ENCODE measurements around the gene PROB1. TPM values are rescaled to one million over a fixed set of nuclear protein-coding genes. Genes with fewer than 3 reads are reported as not detected.
A peak's percentile ranks its signal among the peaks of the same experiment; 100 is the strongest.

PROB1 gene
- total and polyA plus RNA-seq, 2 of the 8 experiments (the other 6 are each of a cell fraction or from before 2014, with no cell fraction given), result 0.89 to 3.1 TPM

- H3K9ac ChIP-seq (replicated peaks in 1 of 4; ENCODE audit: extremely low read depth in 1 of 4, low read depth in 3 of 4, low read length in 3 of 4), result no peak overlapping the region
Measured at GRCh38 chr5:139391570-139392323, 3.2 kb downstream of the PROB1 start.

More at GRCh38 chr5:139391570-139392323, 3.2 kb downstream of the PROB1 start:
- POLR2A ChIA-PET (ENCODE audit: partially characterized antibody), result interaction anchor here (0.6 to 3.9 kb wide), 14 partner anchors 7 to 657 kb away, joined by 3 to 25 read pairs (median 4); partner anchors contain the start of genes DNAJC18, MATR3, PAIP2 and SPATA24
- peak in 1 of 2 experiments; percentile 70 for DNase-seq (ENCODE audit: low read depth in 1 of 2, low spot score in 2 of 2)
- WGBS, 2 experiments (ENCODE audit: extremely low coverage in 1 of 2, insufficient coverage in 1 of 2, insufficient read length in 1 of 2, insufficient replicate concordance in 2 of 2, low coverage in 1 of 2, low lambda C conversion rate in 2 of 2, missing lambda C conversion rate in 1 of 2), result 72% methylated on average over 23 of the region's 33 CpGs; no CpG with 5 or more reads in 1 of the 2 experiments
- H2BK5ac ChIP-seq (ENCODE audit: low read depth, low read length), result no peak overlapping the region
- no peak overlapping the region for H3K56ac ChIP-seq (replicated peaks; ENCODE audit: insufficient read length, low read depth, low read length)
- peak overlapping the region; percentile 82 to 85 for H3K4me2 ChIP-seq (ENCODE audit: insufficient read depth in 1 of 2, low read depth in 2 of 2, low read length in 2 of 2)
- no peaks in the 10 kb centered on the region for H3K9me3 ChIP-seq (ENCODE audit: insufficient read depth in 2 of 2, low read depth in 1 of 2, low read length in 1 of 2)
- peak overlapping the region; percentile 69 for H3K4ac ChIP-seq (replicated peaks; ENCODE audit: insufficient read length, low read depth, low read length)
- no peak for FAIRE-seq
- no peak overlapping the region for H4K5ac ChIP-seq (ENCODE audit: insufficient read length, low read depth, low read length)
- H3K79me1 ChIP-seq (ENCODE audit: low read depth, low read length), result no peaks in the 10 kb centered on the region; the same call in 1 of the 2 replicates
- no peak overlapping the region for H2AFZ ChIP-seq (ENCODE audit: low read length)
- 0 out of 2 replicates have a peak overlapping the region, but pooled peaks have one; percentile 53 for H2BK15ac ChIP-seq (ENCODE audit: low read length)
- CTCF ChIA-PET (ENCODE audit: partially characterized antibody), result interaction anchor here (0.6 to 3.1 kb wide), 12 partner anchors 10 to 256 kb away, joined by 3 to 16 read pairs (median 4); partner anchors contain the start of genes PAIP2 and SPATA24
- peaks cover 0 to 3% of the 10 kb centered on the region in 2 experiments for H4K20me1 ChIP-seq (replicated peaks in 1 of 2; ENCODE audit: control insufficient read depth in 1 of 2, insufficient read depth in 2 of 2, low read length in 2 of 2)
- no peaks in the 10 kb centered on the region for H3K36me3 ChIP-seq (ENCODE audit: control insufficient read depth in 2 of 4, insufficient read depth in 4 of 4, low read length in 3 of 4)
- H3K79me2 ChIP-seq (ENCODE audit: control insufficient read depth in 1 of 2, insufficient read depth in 2 of 2, low read length in 2 of 2), result no peaks in the 10 kb centered on the region
- peaks cover 3 to 41% (median 23%) of the 10 kb centered on the region in 4 experiments for H3K4me1 ChIP-seq (replicated peaks in 1 of 4; ENCODE audit: control insufficient read depth in 3 of 4, insufficient read depth in 4 of 4, low read length in 3 of 4)
- H3K23ac ChIP-seq (ENCODE audit: insufficient read length), result no peak overlapping the region
- no peak overlapping the region for H3K14ac ChIP-seq (ENCODE audit: insufficient read length)
- H3K4me3 ChIP-seq (ENCODE audit: extremely low read depth in 1 of 4, insufficient read depth in 2 of 4, low read depth in 3 of 4, low read length in 4 of 4), result peak overlapping the region; percentile 42 to 68 (median 54); a peak in 6 of 8 replicates
- peaks cover 27% of the 10 kb centered on the region; the same call in 1 of the 2 replicates for H3K23me2 ChIP-seq (ENCODE audit: low read depth, low read length)
- no peak overlapping the region for H3K27ac ChIP-seq (ENCODE audit: low read depth, low read length)
- peak overlapping the region; percentile 28; the same call in 1 of the 2 replicates for H4K8ac ChIP-seq (ENCODE audit: extremely low read depth, insufficient read depth, low read length)
- H2BK12ac ChIP-seq (ENCODE audit: low read depth, low read length), result 0 out of 2 replicates have a peak overlapping the region, but pooled peaks have one; percentile 1
- H2AK5ac ChIP-seq (ENCODE audit: low read depth, low read length), result peak overlapping the region; percentile 79; the same call in 1 of the 2 replicates
- H3K18ac ChIP-seq (ENCODE audit: extremely low read depth, low read length), result no peak overlapping the region; the same call in 1 of the 2 replicates
- H4K91ac ChIP-seq (replicated peaks; ENCODE audit: insufficient read length, low read length), result no peak overlapping the region
- peaks cover 14 to 34% (median 28%) of the 10 kb centered on the region in 4 experiments; a peak in 6 of 7 replicates for H3K27me3 ChIP-seq (replicated peaks in 1 of 4; ENCODE audit: control insufficient read depth in 3 of 4, extremely low read depth in 1 of 4, insufficient read depth in 3 of 4, low read length in 3 of 4)
- 0 out of 2 replicates have a peak overlapping the region, but pooled peaks have one; percentile 3 for H2BK20ac ChIP-seq (ENCODE audit: low read length)
- no peak overlapping the region for H2BK120ac ChIP-seq (replicated peaks; ENCODE audit: low read depth, low read length)
- TF ChIP-seq KDM1A (IDR thresholded peaks at IDR 0.05; ENCODE audit: borderline replicate concordance, low read length), result no peak
- no peak for TF ChIP-seq CHD2 (IDR thresholded peaks at IDR 0.05; ENCODE audit: low read length)
